Mucosa of descending colon (tissue), 3 donors: Measurements from ENCODE around the gene ABLIM3. TPM values are rescaled to one million over a fixed set of nuclear protein-coding genes. Genes with fewer than 3 reads are reported as not detected.

Experiments used
- ATAC-seq: fragments of 200-7000 bp; cut with Tn5 transposase; one replicate; pipeline ENCODE4 v1.9.1; 2020; ENCODE audit warnings: mild to moderate bottlenecking, moderate library complexity
- DNase-seq, 3 donors: peaks; one replicate each; pipeline ENCODE4 v3.0.0-alpha.2; 2020
- H3K36me3 ChIP-seq: fragments of 200-600 bp; one replicate; pipeline ENCODE4 v1.8.0; 2021; ENCODE audit warnings: low read depth, mild to moderate bottlenecking
- H3K4me1 ChIP-seq: fragments of 200-600 bp; one replicate; pipeline ENCODE4 v1.8.0; 2021; ENCODE audit warnings: low read depth, mild to moderate bottlenecking
- H3K4me3 ChIP-seq: fragments of 200-600 bp; one replicate; pipeline ENCODE4 v1.8.0; 2021; ENCODE audit warnings: mild to moderate bottlenecking
- H3K9me3 ChIP-seq: fragments of 200-600 bp; one replicate; pipeline ENCODE4 v1.8.0; 2021; ENCODE audit warnings: mild to moderate bottlenecking
- CTCF ChIP-seq: fragments of 200-600 bp; IDR thresholded peaks from one replicate; pipeline ENCODE4 v1.8.0; 2022; ENCODE audit warnings: antibody characterized with exemption, mild to moderate bottlenecking
- intact Hi-C, 2 donors: fragments of 100-400 bp; cut with DNase I in 1 of 2; cut with micrococcal nuclease in 1 of 2; formaldehyde crosslinking; loops; one replicate each; pipeline versions ENCODE4 v1.11.0 to v1.11.1; 2022; cut with DNase I, micrococcal nuclease
- total RNA-seq, 3 donors: library from RNA; stranded (reverse); fragmentation: NEBNext Ultra II Directional in 2 of 3; extraction: Animal tissue kit (Norgen Biotek cat#: 25700) in 2 of 3; gene quantifications; one replicate each; pipeline versions ENCODE4 v1.2.1 to v1.2.4, GENCODE V29; 2021 to 2023
- donor health status: DM: no; HTN: no; CAD: no; lungs with moderate emphysema.
- donor health status: DM: no; HTN: no; CAD: no.
- donor health status: DM: no; HTN: yes; CAD: no.

Gene ABLIM3
- total RNA-seq, 3 donors from 2014 or later, result 4.1 to 12.4 (median 7.4) TPM

GRCh38 chr5:149153751-149154610 lies 12.7 kb downstream of the ABLIM3 start:
- no peak for TF ChIP-seq CTCF
- Histone ChIP-seq H3K4me3 (no peak overlapping the region), H3K36me3 (no peaks in the 10 kb centered on the region), H3K9me3 (no peaks in the 10 kb centered on the region), H3K4me1 (no peaks in the 10 kb centered on the region)
- ATAC-seq, result no peak
- intact Hi-C loops, result no loop called here
- DNase-seq, result no peak

- no peak for ATAC-seq
- intact Hi-C loops, result no loop called here
These were observed 13.4 kb downstream of the ABLIM3 start for GRCh38 chr5:149154650-149155049.

GRCh38 chr5:149156435-149157083 lies 15.3 kb downstream of the ABLIM3 start:
- H3K4me3 ChIP-seq, result no peak overlapping the region
- intact Hi-C loops, result no loop called here
- ATAC-seq (no peak), DNase-seq (no peak)
- TF ChIP-seq CTCF, result no peak
- H3K9me3 ChIP-seq, result no peaks in the 10 kb centered on the region
- H3K4me1 ChIP-seq, result no peaks in the 10 kb centered on the region
- no peaks in the 10 kb centered on the region for H3K36me3 ChIP-seq

More at GRCh38 chr5:149154650-149155049, 13.4 kb downstream of the ABLIM3 start:
- Histone ChIP-seq H3K4me1 (no peaks in the 10 kb centered on the region), H3K4me3 (no peak overlapping the region), H3K9me3 (no peaks in the 10 kb centered on the region), H3K36me3 (no peaks in the 10 kb centered on the region)
- no peak for DNase-seq
- no peak for TF ChIP-seq CTCF

- ATAC-seq (no peak), DNase-seq (no peak)
- Histone ChIP-seq H3K4me3 (no peak overlapping the region), H3K36me3 (no peaks in the 10 kb centered on the region), H3K9me3 (no peaks in the 10 kb centered on the region), H3K4me1 (no peaks in the 10 kb centered on the region)
- intact Hi-C loops, result no loop called here
- no peak for TF ChIP-seq CTCF
These were observed 16.0 kb downstream of the ABLIM3 start for GRCh38 chr5:149157330-149157729.

GRCh38 chr5:149160291-149160787 lies 19.0 kb downstream of the ABLIM3 start:
- Histone ChIP-seq H3K4me1 (no peaks in the 10 kb centered on the region), H3K36me3 (no peaks in the 10 kb centered on the region), H3K9me3 (no peaks in the 10 kb centered on the region), H3K4me3 (no peak overlapping the region)
- DNase-seq (no peak), ATAC-seq (no peak)
- intact Hi-C loops, result no loop called here
- TF ChIP-seq CTCF, result no peak
